K562 (cell line): ENCODE results near the gene PCDHA9. TPM values are rescaled to one million over a fixed set of nuclear protein-coding genes. Genes with fewer than 3 reads are reported as not detected.

Source experiments
- ATAC-seq: fragments of 200-7000 bp; cut with Tn5 transposase; 3 replicates; pipeline ENCODE4 v1.9.1; 2020; ENCODE audit warnings: moderate library complexity
- BruUV-seq: library from RNA; stranded (reverse); fragments of 400-500 nt; replicated peaks from 2 replicates; lab custom pipeline; 2021; lab: Mats Ljungman, UMichigan
- CTCF ChIA-PET: fragments of 300-600 bp; formaldehyde crosslinking; extraction: SDS; loops from one replicate; lab custom pipeline; 2021; ENCODE audit warnings: low intra/inter-chr PET ratio; lab: Yijun Ruan, JAX
- POLR2A ChIA-PET: fragments of 300-600, 350-650 bp; sonication (Branson Sonifier 250); formaldehyde crosslinking; extraction: SDS; loops from one replicate; lab custom pipeline; 2021; ENCODE audit warnings: antibody characterized with exemption, inconsistent platforms; lab: Yijun Ruan, JAX
- DNase-seq, 4 experiments: peaks; one replicate each; pipeline versions ENCODE4 v3.0.0 to v3.0.0-alpha.2; 2011 to 2018; ENCODE audit warnings: low spot score in 3 of 4, mixed read lengths in 3 of 4; ENCODE audit errors: extremely low read depth in 1 of 4
- FAIRE-seq: peaks from 2 replicates; lab custom pipeline; 2011; peaks lifted over from hg19 to GRCh38; lab: Jason Lieb, UNC
- H2AFZ ChIP-seq: 2 replicates; pipeline ENCODE4 v1.6.0; 2011; ENCODE audit warnings: low read depth, low read length, control low read depth, inconsistent platforms
- H3K27ac ChIP-seq: fragments of 200-600 bp; 3 replicates; pipeline ENCODE4 v1.8.0; 2011; ENCODE audit warnings: low read depth, mild to moderate bottlenecking, control low read depth, inconsistent platforms, low read length, moderate library complexity, mixed read lengths; ENCODE audit errors: extremely low read depth
- H3K27me3 ChIP-seq, 2 experiments: fragments of 300-600 bp in 1 of 2; 2 replicates in 1 of 2; 3 replicates in 1 of 2; pipeline versions ENCODE4 v1.6.0 to v1.8.0; 2011; ENCODE audit warnings: inconsistent platforms in 2 of 2, low read length in 2 of 2, mild to moderate bottlenecking in 1 of 2, mixed read lengths in 1 of 2, moderate library complexity in 1 of 2; ENCODE audit not compliant: control insufficient read depth in 2 of 2, insufficient read depth in 2 of 2
- H3K36me3 ChIP-seq: fragments of 300-600 bp; 3 replicates; pipeline ENCODE4 v1.8.0; 2011; ENCODE audit warnings: mild to moderate bottlenecking, low read length, inconsistent platforms; ENCODE audit not compliant: control insufficient read depth, insufficient read depth
- H3K4me1 ChIP-seq, 2 experiments: fragments of 200-600 bp in 1 of 2; replicated peaks in 1 of 2; 2 replicates in 1 of 2; 3 replicates in 1 of 2; pipeline versions ENCODE4 v1.5.1 to v1.8.0; 2011; ENCODE audit warnings: inconsistent platforms in 2 of 2, low read length in 2 of 2, mild to moderate bottlenecking in 1 of 2, mixed read lengths in 1 of 2, moderate library complexity in 1 of 2; ENCODE audit not compliant: control insufficient read depth in 2 of 2, insufficient read depth in 2 of 2
- H3K4me2 ChIP-seq: 2 replicates; pipeline ENCODE4 v1.6.1; 2011; ENCODE audit warnings: low read length, control low read depth, inconsistent platforms, mixed read lengths; ENCODE audit not compliant: insufficient read depth
- H3K4me3 ChIP-seq: fragments of 200-600 bp; sonication (generic), shearing (Covaris generic); 2 replicates; pipeline ENCODE4 v1.5.1; 2016; ENCODE audit warnings: control low read depth, inconsistent platforms
- H3K79me2 ChIP-seq: fragments of 200-600 bp; 3 replicates; pipeline ENCODE4 v1.8.0; 2011; ENCODE audit warnings: low read length, inconsistent platforms; ENCODE audit not compliant: control insufficient read depth, insufficient read depth
- H3K9ac ChIP-seq, 2 experiments: 2 replicates each; pipeline versions ENCODE4 v1.6.0 to v1.6.1; 2011; ENCODE audit warnings: low read depth in 2 of 2, low read length in 2 of 2, control low read depth in 1 of 2, inconsistent platforms in 1 of 2, mild to moderate bottlenecking in 1 of 2, mixed read lengths in 1 of 2; ENCODE audit not compliant: insufficient read depth in 1 of 2
- H3K9me1 ChIP-seq: one replicate; pipeline ENCODE4 v1.6.0; 2011; ENCODE audit warnings: inconsistent platforms, mild to moderate bottlenecking, low read length, moderate library complexity; ENCODE audit not compliant: control insufficient read depth, insufficient read depth
- H3K9me3 ChIP-seq: replicated peaks from 2 replicates; pipeline ENCODE4 v1.5.1; 2011; ENCODE audit warnings: low read depth, low read length, inconsistent platforms; ENCODE audit not compliant: control insufficient read depth, insufficient read depth
- H4K20me1 ChIP-seq: replicated peaks from 2 replicates; pipeline ENCODE4 v1.6.1; 2011; ENCODE audit warnings: low read length, inconsistent platforms, mixed read lengths; ENCODE audit not compliant: control insufficient read depth, insufficient read depth
- BCLAF1 ChIP-seq, 2 experiments: fragments of 450-650 bp in 1 of 2; IDR thresholded peaks; 2 replicates each; pipeline ENCODE4 v1.6.1; 2011 to 2017; ENCODE audit warnings: low read depth in 2 of 2, antibody characterized with exemption in 1 of 2, borderline replicate concordance in 1 of 2, low read length in 1 of 2, mild to moderate bottlenecking in 1 of 2, mixed read lengths in 1 of 2; ENCODE audit not compliant: control insufficient read depth in 1 of 2
- CGGBP1 ChIP-seq: fragments of 250-450 bp; sonication (Bioruptor Pico); IDR thresholded peaks from 2 replicates; pipeline ENCODE4 v1.9.0; 2021; ENCODE audit warnings: mild to moderate bottlenecking
- DIDO1 ChIP-seq: fragments of 450-650 bp; IDR thresholded peaks from 2 replicates; pipeline ENCODE4 v1.6.1; 2016; ENCODE audit warnings: low read depth, missing biosample characterization, missing genetic modification characterization
- ELF4 ChIP-seq: fragments of 450-650 bp; formaldehyde crosslinking; IDR thresholded peaks from 2 replicates; pipeline ENCODE4 v1.4.0; 2022; ENCODE audit warnings: missing genetic modification characterization
- POLR2H ChIP-seq: IDR thresholded peaks from 2 replicates; pipeline ENCODE4 v1.6.1; 2016; ENCODE audit warnings: missing genetic modification characterization, low read depth, mild to moderate bottlenecking, control low read depth, missing compliant biosample characterization, moderate library complexity
- SMAD3 ChIP-seq: fragments of 450-650 bp; formaldehyde crosslinking; conservative IDR thresholded peaks from 2 replicates; pipeline ENCODE4 v1.4.0; 2020; ENCODE audit warnings: mild to moderate bottlenecking
- SMARCC2 ChIP-seq: fragments of 450-650 bp; IDR thresholded peaks from 2 replicates; pipeline ENCODE4 v1.6.1; 2017; ENCODE audit warnings: antibody characterized with exemption, moderate library complexity, mild to moderate bottlenecking, low read depth
- TBL1XR1 ChIP-seq, 2 experiments: IDR thresholded peaks; 2 replicates each; pipeline ENCODE4 v1.6.1; 2012; ENCODE audit warnings: improper control_type of control experiment in 2 of 2, low read length in 2 of 2, mild to moderate bottlenecking in 1 of 2
- ZNF695 ChIP-seq: fragments of 450-650 bp; formaldehyde crosslinking; IDR thresholded peaks from 2 replicates; pipeline ENCODE4 v1.4.0; 2020; ENCODE audit warnings: mild to moderate bottlenecking, moderate library complexity
- WGBS: fragments of 100-300 bp; shearing (Covaris generic); methylation state at CpG from one replicate; pipeline ENCODE4 v1.1.6; 2016; ENCODE audit warnings: low coverage, mixed read lengths; ENCODE audit not compliant: insufficient coverage; ENCODE audit errors: missing lambda C conversion rate; 5-methylcytosine and 5-hydroxymethylcytosine counted together
- in situ Hi-C: fragments of 300-500 bp; cut with MboI; formaldehyde crosslinking; loops from 4 replicates; pipeline ENCODE4 v1.15.0; 2018; ENCODE audit warnings: inconsistent platforms, mixed read lengths
- intact Hi-C: fragments of 100-400 bp; cut with micrococcal nuclease; formaldehyde crosslinking; loops from 2 replicates; pipeline ENCODE4 v1.14.2; 2022
- polyA plus RNA-seq, 8 experiments: library from polyadenylated mRNA; depleted of rRNA in 4 of 8; stranded (reverse) in 5 of 8; unstranded in 3 of 8; fragments of >200 nt; fragmentation: Nextera tagmentation in 2 of 8; fragmentation: Illumina TruSeq in 1 of 8; extraction: Ambion mirVana in 2 of 8; extraction: Trizol in 1 of 8; gene quantifications; 2 replicates each; pipeline versions ENCODE4 v1.2.1 to v1.2.3, GENCODE V29; 2011 to 2014; ENCODE audit warnings: inconsistent platforms in 1 of 8, missing spikeins in 1 of 8
- total RNA-seq, 7 experiments: library from RNA; depleted of rRNA in 6 of 7; stranded (reverse); fragments of >200 nt in 6 of 7; fragmentation: Illumina TruSeq in 2 of 7; extraction: Trizol in 2 of 7; gene quantifications; 2 replicates each; pipeline versions ENCODE4 v1.2.1 to v1.2.3, GENCODE V29; 2011 to 2021; ENCODE audit warnings: low replicate concordance in 1 of 7

The PCDHA9 gene
- total and polyA plus RNA-seq, 9 of the 15 experiments (the other 6 are each of a cell fraction or from before 2014, with no cell fraction given): not detected

GRCh38 chr5:140877262-140877581, 29.0 kb downstream of the PCDHA9 start:
- Histone ChIP-seq H3K27me3 (no peaks in the 10 kb centered on the region), H3K4me1 (no peaks in the 10 kb centered on the region; a peak in 1 of 5 replicates), H3K4me3 (no peak overlapping the region), H3K36me3 (no peaks in the 10 kb centered on the region), H2AFZ (no peak overlapping the region), H3K79me2 (no peaks in the 10 kb centered on the region), H3K9me3 (no peaks in the 10 kb centered on the region; the same call in 1 of the 2 replicates), H3K9ac (no peak overlapping the region), H3K9me1 (no peaks in the 10 kb centered on the region), H3K27ac (no peak overlapping the region), H3K4me2 (no peak overlapping the region), H4K20me1 (no peaks in the 10 kb centered on the region)
- WGBS: 32% methylated on average over 28 of the region's 37 CpGs
- in situ Hi-C loops (no loop called here), intact Hi-C loops (no loop called here)
- no TSS peak for BruUV-seq
- DNase-seq (no peak), FAIRE-seq (no peak), ATAC-seq (no peak)
- CTCF ChIA-PET: no interaction called here
- POLR2A ChIA-PET: no interaction called here
- TF ChIP-seq SMAD3 (CRISPR knock-in tag) (no peak), POLR2H (tag) (no peak)

GRCh38 chr5:140881889-140882590, 33.9 kb downstream of the PCDHA9 start, which contains the start of gene PCDHA13:
Gene PCDHA13, plus strand, starts transcription at chr5:140882124. Its CDS starts 145 bp downstream, at chr5:140882269.
- Histone ChIP-seq H3K27me3 (no peaks in the 10 kb centered on the region), H3K36me3 (no peaks in the 10 kb centered on the region), H3K79me2 (no peaks in the 10 kb centered on the region), H4K20me1 (no peaks in the 10 kb centered on the region), H2AFZ (no peak within 1 kb of the TSS), H3K27ac (no peak within 1 kb of the TSS), H3K9me1 (no peaks in the 10 kb centered on the region), H3K9me3 (0 out of 2 replicates have a peak, but pooled peaks cover 2% of the 10 kb centered on the region), H3K4me2 (no peak within 1 kb of the TSS), H3K4me1 (no peaks in the 10 kb centered on the region; a peak in 1 of 5 replicates), H3K9ac (no peak within 1 kb of the TSS), H3K4me3 (no peak within 1 kb of the TSS)
- FAIRE-seq (no peak), ATAC-seq (no peak), DNase-seq (no peak)
- BruUV-seq: no TSS peak
- WGBS: 18% methylated on average over 29 of the region's 35 CpGs
- CTCF ChIA-PET: no interaction called here
- POLR2A ChIA-PET: no interaction called here
- in situ Hi-C loops (no loop called here), intact Hi-C loops (no loop called here)
- TF ChIP-seq SMARCC2 (no peak), BCLAF1 (IDR thresholded peaks at IDR 0.05; ENCODE audit: borderline replicate concordance in 1 of 2, control insufficient read depth in 1 of 2, low read depth in 2 of 2, low read length in 1 of 2) (no peak), TBL1XR1 (IDR thresholded peaks at IDR 0.05; ENCODE audit: low read length in 2 of 2) (no peak), ZNF695 (CRISPR knock-in tag) (no peak), CGGBP1 (CRISPR knock-in tag) (no peak), ELF4 (CRISPR knock-in tag) (no peak), DIDO1 (tag) (no peak)
